ENCODE data around the gene SIRT2.

The SIRT2 gene

GRCh38 chr19:38920602-38921419 is 21.4 kb upstream of the SIRT2 start:
- no peak for DNase-seq (ENCODE audit: low read depth)

- no peak for DNase-seq (ENCODE audit: low read depth)
These were observed 20.6 kb upstream of the SIRT2 start for GRCh38 chr19:38919837-38920601.

GRCh38 chr19:38918526-38918925 is 19.1 kb upstream of the SIRT2 start:
- DNase-seq (ENCODE audit: low read depth) = no peak

DNA sequence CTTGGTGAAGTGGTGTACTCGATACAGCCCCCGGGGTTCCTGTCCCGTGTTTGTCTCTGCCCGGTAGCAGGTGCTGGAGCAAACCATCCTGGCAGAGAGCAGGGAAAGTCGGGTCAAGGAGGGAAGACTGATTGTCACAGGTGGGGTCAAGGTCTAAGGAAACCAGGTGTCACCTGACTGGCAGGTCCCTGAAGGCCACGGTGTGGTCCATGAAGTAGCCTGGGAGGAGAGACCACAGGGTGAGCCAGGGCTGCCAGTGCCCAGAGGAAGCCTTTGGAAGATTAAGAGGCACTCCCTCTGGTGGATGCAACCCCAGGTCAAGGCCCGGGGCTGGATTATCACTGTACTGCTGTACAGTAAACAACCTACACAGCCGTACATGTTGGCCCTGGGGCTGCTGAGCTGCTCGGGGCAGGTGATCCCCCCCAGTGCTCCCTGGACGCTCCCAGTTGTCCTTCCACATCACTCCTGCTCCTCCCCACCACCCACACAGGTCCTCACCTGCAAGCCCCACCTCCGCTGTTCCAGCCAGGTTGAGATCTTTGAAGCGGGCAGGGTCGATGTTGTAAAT is 18.6 kb upstream of the SIRT2 start:
- no peak for DNase-seq (ENCODE audit: low read depth)

DNA sequence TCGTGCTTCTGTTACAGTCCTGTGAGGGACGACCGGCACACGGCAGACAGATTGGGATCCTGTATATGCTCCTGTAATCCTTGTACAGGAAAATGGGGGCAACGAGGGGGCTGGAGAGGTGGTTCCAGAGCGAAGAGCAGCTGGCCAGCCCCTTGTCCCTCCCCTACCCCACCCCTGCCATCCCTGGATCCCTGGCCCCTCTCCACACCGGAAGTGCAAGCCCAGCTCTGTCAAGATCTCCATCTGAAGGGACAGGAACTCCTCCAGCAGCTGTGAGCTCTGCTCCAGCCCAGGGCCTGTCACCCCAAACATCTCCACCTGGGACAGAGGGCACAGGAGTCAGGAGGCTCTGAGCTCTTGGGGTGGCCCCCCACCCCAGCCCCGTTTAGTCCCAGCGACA is 18.1 kb upstream of the SIRT2 start:
- DNase-seq (ENCODE audit: low read depth) = no peak

GRCh38 chr19:38915329-38916321 is 16.2 kb upstream of the SIRT2 start:
- DNase-seq (ENCODE audit: low read depth) = no peak

- DNase-seq (ENCODE audit: low read depth) = no peak
These were observed 14.5 kb upstream of the SIRT2 start for GRCh38 chr19:38913958-38914357.

GRCh38 chr19:38912600-38913514 is 13.4 kb upstream of the SIRT2 start:
- no peak for DNase-seq (ENCODE audit: low read depth)

- no peak for DNase-seq (ENCODE audit: low read depth)
These were observed 12.1 kb upstream of the SIRT2 start for GRCh38 chr19:38911388-38912001.

DNA sequence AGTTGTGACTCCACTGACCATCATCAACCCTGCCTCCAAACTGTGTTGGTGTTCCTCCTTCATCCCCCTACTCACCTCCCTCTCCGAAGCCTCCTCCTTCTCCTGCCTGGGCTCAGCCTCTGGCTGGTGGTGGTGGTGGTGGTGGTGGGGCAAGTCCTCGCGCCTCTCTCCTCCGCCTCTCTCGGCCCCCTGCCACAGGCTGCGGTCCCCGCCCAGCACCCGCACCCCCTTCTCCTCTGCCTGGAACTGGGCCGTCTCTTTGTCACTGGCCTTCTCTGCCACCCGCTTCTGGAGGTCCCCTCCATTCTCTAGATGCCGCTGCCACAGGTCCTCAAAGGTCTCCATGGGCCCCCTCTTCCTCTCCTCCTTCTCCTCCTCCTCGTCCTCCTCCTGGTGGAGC is 11.1 kb upstream of the SIRT2 start:
- DNase-seq (ENCODE audit: low read depth) = no peak

DNA sequence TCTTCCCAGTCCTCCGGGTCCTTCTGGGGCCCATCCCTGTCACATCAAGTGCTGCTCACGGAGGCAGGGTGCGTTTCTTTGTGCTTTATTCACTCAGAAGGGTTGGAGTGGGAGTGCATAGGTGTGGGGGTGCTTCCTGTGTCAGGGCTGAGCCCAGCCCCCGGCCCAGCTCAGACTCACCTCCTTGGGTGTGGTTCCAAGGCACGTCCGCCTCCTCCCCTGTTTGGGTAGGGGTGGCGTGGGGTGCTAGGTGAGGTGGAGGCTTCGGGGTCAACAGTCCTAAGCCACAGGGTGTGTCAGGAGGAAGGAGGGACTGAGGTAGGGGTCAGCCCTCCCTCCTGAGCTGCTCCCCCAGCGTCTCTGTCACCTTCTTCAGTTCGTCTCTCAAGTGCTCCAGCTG is 9.5 kb upstream of the SIRT2 start:
- no peak for DNase-seq (ENCODE audit: low read depth)

DNA sequence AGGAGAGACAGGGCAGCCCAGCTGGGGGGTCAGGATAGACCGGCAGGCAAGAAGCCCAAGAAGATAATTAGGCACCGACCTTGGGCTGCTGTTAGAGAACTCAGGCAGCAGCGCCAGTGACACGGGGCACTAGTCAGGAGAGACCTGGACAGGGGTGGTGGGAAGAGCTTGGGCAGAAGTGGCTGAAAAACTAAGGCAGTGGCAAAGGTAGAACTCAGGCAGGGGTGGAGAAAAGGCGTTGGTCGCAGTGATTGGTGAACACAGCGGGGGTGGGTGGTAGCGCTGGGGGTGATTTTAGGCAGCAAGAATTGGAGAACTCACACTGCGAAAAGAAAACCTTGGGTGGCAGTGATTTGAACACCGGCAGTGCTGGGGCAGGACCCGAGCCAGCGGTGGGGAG is 8.3 kb upstream of the SIRT2 start:
- DNase-seq (ENCODE audit: low read depth) = no peak

DNA sequence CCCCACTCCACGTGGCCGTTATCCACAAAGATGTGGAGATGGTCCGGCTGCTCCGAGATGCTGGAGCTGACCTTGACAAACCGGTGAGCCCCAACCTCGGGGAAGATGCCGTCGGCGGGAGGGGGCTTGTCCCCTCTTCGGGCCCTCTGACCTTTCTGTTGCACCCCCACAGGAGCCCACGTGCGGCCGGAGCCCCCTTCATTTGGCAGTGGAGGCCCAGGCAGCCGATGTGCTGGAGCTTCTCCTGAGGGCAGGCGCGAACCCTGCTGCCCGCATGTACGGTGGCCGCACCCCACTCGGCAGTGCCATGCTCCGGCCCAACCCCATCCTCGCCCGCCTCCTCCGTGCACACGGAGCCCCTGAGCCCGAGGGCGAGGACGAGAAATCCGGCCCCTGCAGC is 7.8 kb upstream of the SIRT2 start:
- no peak for DNase-seq (ENCODE audit: low read depth)

DNA sequence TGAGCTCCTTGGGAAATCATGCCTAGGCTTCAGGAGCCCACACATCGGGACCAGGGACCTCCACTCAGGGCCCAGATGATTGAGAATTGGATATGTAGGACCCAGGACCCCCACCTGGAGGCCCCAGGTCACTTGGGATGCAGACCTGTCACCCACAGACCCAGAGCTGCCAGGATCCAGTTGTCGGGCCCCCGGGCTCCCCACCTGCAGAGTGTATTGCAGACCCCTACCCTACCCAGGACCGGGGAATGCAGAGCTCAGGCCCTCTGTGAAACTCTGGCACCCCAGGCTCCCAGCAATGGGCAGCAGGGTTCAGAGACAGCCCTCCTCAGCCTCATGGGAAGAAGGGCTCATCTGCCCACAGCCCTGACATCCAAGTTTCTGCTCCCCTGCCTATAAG is 6.2 kb upstream of the SIRT2 start:
- no peak for DNase-seq (ENCODE audit: low read depth)

- no peak for DNase-seq (ENCODE audit: low read depth)
These were observed 5.4 kb upstream of the SIRT2 start for GRCh38 chr19:38904581-38905539.

- no peak for DNase-seq (ENCODE audit: low read depth)
These were observed 2.3 kb upstream of the SIRT2 start for GRCh38 chr19:38901683-38902082.

DNA sequence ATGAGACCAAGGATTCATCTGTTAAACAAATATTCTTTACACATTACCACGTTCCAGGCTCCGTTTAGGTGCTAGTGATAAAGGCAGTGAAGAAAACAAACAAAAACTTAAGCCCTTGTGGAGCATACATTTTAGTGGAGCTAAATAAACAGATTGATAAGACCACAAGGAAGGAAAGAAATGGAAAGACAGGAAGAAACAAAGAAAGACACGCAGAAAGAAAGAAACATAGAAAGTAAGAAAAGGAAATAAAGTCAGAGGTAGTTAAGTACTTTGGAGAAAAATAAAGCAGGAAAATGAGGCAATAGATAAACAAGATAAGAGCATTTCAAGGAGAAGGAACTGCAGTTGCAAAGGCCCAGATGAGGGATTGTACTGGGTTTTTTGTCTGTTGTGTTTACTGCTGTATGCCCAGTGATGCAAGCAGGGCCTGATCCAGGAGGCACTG is 1.3 kb upstream of the SIRT2 start:
- DNase-seq (ENCODE audit: low read depth) = no peak

DNA sequence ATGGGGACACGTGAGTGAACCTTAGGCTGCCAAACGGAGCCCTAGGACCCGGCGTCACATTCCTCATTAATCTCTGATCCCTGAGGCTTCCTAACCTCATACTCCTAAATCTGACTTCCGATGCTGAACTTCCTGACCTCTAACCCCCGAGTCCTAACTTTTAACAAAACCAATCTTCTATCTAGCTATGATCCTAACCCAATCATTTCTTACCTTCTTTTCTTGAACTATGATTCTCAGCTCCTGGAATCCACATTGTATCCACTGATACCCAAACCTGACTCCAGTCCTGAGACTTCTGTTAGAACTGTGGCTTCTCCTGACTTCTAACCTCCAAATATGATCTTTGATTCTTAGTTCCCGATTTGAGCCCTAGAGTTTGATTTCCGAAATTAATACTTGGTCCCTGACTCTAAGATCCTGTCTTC is 798 bp upstream of the SIRT2 start:
- no peak for DNase-seq (ENCODE audit: low read depth)

All from fibroblast of gingiva (primary cell).